WI38 (cell line): ENCODE results near the gene MMP1.

Experiments used
- H3K4me3 ChIP-seq: 2 replicates; pipeline ENCODE4 v1.5.1; 2011; ENCODE audit warnings: low read depth, mild to moderate bottlenecking, control low read depth, low read length
- CTCF ChIP-seq: IDR thresholded peaks from 2 replicates; pipeline ENCODE4 v1.5.1; 2012; ENCODE audit warnings: low read depth, mild to moderate bottlenecking, control low read depth, low read length

The MMP1 gene

GRCh38 chr11:102762361-102762767 lies 35.6 kb downstream of the MMP1 start:
- no peak for TF ChIP-seq CTCF
- no peak overlapping the region for H3K4me3 ChIP-seq

- no peak overlapping the region for H3K4me3 ChIP-seq
- TF ChIP-seq CTCF: no peak
Observed at GRCh38 chr11:102761646-102762238, 36.2 kb downstream of the MMP1 start.

GRCh38 chr11:102760344-102761035 lies 37.5 kb downstream of the MMP1 start:
- no peak overlapping the region for H3K4me3 ChIP-seq
- TF ChIP-seq CTCF: no peak

- H3K4me3 ChIP-seq: no peak overlapping the region
- no peak for TF ChIP-seq CTCF
Observed at GRCh38 chr11:102757823-102758549, 40.0 kb downstream of the MMP1 start.

- no peak for TF ChIP-seq CTCF
- no peak overlapping the region for H3K4me3 ChIP-seq
Observed at GRCh38 chr11:102753267-102753666, 44.7 kb downstream of the MMP1 start.

GRCh38 chr11:102751673-102752072 lies 46.3 kb downstream of the MMP1 start:
- TF ChIP-seq CTCF: no peak
- no peak overlapping the region for H3K4me3 ChIP-seq
